ENCODE data around the gene OR5K3.

DNA sequence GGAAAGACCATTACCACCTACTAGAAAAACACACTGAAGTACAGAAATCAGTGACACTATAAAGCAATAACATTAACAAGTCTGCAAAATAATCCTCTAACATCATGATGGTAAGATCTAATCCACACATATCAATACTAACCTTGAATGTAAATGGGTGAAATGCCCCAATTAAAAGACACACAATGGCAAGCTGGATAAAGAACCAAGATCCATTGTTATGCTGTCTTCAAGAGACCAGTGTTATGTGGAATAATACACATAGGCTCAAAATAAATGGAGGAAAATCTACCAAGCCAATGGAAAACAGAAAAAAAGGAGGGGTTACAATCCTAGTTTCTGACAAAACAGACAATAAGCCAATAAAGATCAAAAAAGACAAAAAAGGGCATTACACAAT, 13.5 kb downstream of the OR5K3 start:
- TF ChIP-seq, protein P1, sequence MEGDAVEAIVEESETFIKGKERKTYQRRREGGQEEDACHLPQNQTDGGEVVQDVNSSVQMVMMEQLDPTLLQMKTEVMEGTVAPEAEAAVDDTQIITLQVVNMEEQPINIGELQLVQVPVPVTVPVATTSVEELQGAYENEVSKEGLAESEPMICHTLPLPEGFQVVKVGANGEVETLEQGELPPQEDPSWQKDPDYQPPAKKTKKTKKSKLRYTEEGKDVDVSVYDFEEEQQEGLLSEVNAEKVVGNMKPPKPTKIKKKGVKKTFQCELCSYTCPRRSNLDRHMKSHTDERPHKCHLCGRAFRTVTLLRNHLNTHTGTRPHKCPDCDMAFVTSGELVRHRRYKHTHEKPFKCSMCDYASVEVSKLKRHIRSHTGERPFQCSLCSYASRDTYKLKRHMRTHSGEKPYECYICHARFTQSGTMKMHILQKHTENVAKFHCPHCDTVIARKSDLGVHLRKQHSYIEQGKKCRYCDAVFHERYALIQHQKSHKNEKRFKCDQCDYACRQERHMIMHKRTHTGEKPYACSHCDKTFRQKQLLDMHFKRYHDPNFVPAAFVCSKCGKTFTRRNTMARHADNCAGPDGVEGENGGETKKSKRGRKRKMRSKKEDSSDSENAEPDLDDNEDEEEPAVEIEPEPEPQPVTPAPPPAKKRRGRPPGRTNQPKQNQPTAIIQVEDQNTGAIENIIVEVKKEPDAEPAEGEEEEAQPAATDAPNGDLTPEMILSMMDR (IDR thresholded peaks at IDR 0.05 in 8 of 11, conservative IDR thresholded peaks at IDR 0.05 in 3 of 11), result no peak
- no peak for TF ChIP-seq POLR2A (IDR thresholded peaks at IDR 0.05)
